CMK (cell line): ENCODE data around the gene TNFRSF1B.

Source experiments
- DNase-seq: peaks from one replicate; pipeline ENCODE4 v3.0.0-alpha.2; 2010; ENCODE audit warnings: low read depth

The TNFRSF1B gene

DNA sequence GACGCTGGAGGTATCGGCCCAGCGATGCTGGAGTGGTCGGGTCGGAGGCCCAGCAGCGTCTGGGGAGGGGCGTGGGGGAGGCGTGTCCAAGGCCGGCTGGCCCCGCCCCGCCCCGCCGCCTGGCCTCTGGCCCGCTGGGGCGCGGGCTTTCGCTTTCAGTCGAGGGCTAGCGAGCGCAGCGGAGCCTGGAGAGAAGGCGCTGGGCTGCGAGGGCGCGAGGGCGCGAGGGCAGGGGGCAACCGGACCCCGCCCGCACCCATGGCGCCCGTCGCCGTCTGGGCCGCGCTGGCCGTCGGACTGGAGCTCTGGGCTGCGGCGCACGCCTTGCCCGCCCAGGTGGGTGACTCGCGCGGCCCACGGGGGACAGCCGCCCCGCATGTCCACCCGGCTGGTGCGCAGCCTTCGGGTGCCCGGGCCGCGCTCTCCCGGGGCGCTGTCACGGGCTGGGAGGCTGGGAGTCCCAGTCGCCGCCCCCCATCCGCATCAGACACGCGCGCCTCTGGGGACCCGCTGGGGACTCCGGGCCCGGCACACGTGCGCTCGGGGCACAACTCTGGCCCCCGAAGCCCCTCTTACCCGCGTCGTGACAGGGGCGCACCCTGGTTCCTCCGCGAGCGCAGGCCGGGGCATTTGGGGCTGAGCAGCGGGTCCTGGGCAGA, at the start of gene TNFRSF1B:
TNFRSF1B (plus strand) TSS at position 158 of the 659 bp plus-strand sequence; CDS start at position 259, 101 bp downstream.
- no peak for DNase-seq

DNA sequence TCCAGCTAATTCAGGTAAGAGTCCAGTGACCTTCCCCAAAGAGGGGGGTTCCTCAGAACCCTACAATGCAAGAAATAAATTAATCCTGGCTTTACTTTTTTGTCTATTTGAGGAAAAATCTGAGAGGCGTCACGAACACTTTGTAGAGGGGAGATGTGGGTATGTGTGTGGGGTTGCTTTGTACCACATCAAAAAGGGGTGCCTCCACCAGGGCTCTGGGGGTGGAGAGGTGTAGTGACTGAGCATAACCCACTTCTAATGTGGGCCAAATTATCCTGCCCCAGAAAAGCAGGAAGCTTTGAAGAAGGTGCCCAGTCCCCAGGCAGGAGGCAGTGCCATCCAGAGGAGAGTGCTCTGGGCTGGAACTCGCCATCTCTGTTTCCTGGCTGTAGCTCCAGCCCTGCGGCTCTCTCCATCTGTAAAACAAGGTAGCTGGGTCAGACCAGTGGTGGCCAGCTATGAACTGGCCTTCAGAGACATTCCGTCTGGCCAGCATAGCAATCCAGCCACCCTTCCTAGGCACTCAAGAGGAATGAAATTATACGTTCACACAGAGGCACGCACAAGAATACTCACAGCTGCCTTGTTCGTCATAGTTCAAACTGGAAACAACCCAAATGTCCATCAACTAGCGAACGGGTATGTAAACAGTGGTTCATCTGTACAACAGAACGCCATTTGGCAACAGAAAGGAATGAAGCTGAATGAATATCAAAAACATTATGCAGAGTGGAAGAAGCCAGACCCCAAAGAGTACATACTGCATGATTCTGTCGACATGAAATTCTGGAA, 45.4 kb upstream of the TNFRSF1B start:
- DNase-seq = no peak

- no peak for DNase-seq
Observed at GRCh38 chr1:12123172-12123571, 43.6 kb upstream of the TNFRSF1B start.

- no peak for DNase-seq
Observed at GRCh38 chr1:12124693-12125421, 41.9 kb upstream of the TNFRSF1B start.

DNA sequence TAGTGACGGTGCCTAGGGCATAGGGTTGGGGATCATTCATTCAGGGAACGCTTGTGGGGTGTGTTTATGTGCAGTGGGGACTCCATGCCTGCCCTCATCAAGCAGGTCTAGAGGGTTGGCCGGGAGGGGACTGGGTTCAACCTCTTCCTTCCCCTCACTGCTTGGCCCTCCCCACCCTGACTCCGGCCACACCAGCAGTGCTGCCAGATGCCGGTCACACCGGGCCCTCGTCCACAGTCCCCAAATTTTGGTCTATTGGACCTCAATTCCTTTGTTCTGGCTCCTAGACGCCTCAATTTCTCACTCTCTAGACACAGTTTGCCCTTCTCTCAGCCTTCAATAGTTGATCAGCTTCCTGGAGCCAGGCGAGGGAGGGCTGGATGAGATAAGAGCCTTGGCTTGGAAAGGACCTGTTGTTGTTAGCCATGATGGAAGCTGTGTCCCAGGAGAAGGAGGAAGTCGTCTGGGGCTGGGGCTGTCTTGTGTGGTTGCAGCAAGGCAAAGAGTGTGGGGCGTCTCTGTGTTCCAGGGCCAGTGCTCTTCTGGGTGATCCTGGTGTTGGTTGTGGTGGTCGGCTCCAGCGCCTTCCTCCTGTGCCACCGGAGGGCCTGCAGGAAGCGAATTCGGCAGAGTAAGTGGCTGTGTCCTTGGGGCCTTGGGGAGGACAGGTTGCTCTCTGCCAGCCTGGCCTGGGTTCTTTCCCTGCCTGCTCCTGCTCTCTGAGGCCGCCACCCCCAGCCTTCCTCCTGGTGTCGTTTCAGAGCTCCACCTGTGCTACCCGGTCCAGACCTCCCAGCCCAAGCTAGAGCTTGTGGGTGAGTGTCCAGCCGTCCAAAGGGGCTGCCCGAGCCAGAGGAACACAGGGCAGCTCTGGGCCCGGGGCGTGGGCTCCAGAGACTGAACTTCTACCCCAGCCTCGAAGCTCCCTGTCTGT, 41.1 kb upstream of the TNFRSF1B start:
- DNase-seq = no peak

GRCh38 chr1:12126781-12127180, 40.0 kb upstream of the TNFRSF1B start:
- no peak for DNase-seq

DNA sequence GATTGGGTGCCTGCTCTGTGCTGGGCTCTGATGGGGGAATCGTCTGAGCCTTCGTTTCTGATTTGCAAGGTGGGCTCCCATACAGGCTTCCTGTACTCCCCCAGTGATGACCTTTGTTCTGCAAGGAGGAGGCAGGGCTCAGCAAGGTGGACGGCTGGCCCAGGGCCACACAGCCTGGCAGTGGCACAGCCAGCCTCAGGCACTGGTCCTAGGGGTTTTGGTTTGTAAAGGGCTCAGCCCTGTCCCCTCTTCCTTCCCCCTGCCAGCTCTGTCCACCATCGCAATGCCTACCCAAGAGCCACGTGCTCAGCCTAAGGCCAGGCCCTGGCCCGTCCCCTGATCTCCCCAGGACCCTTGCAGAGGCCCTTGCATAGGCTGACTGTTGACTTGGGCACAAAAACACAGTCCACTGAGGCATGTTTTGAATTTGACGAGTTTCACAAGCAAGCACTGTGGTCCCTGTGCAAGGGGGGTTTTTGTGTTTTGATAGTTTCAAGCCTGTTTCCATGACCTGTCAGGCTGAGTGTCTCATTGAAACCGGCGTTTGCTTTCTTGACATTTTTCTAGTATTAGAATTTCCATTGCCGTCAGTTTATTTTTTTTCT, 39.5 kb upstream of the TNFRSF1B start:
- DNase-seq = no peak

GRCh38 chr1:12128120-12128519, 38.7 kb upstream of the TNFRSF1B start:
- DNase-seq = no peak

DNA sequence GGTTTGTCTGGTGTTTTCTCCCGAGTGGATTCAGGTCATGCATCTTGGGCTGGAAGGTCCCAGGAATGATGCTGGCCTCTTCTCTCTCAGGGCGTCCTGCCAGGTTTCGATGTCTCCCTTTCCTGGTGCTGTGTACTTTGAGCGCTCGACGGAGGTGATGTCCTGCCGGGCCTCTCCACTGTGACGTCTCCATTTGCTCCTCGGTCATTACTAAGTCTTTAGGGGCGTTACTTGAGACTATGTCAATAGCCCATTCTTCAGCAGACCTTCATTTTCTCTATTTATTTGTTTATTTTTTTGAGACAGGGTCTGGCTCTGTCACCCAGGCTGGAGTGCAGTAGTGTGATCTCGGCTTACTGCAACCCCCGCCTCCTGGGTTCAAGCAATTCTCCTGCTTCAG, 37.2 kb upstream of the TNFRSF1B start:
- DNase-seq = no peak

GRCh38 chr1:12130466-12131130, 36.2 kb upstream of the TNFRSF1B start:
- no peak for DNase-seq

DNA sequence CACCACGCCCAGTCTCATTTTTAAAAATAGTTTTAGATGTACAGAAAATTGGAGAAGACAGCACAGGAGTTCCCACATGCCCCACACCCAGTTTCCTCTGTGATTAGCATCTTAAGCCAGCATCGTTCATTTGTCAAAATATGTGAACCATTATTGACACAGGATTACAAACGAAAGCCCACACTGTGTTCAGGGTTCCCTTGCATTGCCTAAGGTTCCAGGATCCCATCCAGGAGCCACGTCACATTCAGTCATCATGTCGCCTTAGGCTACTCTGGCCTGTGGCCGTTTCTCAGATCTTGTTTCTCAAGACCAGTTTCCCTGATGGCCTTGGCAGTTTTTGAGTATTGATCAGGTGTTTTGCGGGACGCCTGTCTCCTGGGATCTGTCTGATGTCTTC, 34.7 kb upstream of the TNFRSF1B start:
- no peak for DNase-seq

DNA sequence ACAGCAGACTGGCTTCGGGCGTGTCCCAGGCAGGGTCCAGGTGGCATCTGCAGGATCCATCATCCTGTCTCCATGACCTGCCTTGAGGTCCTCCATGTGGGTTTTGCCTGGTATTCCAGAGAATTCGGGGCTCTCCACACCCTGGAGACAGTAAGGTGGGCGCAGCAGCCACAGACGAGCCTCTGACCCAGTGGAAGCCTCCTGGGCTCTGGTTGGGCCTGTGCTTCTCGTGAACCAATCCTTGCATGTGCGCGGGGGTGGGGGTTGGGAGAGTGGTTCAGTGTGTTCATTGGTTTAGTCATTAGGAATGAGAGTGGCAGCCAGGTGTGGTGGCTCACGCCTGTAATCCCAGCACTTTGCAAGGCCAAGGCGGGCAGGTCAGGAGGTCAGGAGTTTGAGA, 32.1 kb upstream of the TNFRSF1B start:
- DNase-seq = no peak

GRCh38 chr1:12135612-12136011, 31.2 kb upstream of the TNFRSF1B start:
- no peak for DNase-seq

DNA sequence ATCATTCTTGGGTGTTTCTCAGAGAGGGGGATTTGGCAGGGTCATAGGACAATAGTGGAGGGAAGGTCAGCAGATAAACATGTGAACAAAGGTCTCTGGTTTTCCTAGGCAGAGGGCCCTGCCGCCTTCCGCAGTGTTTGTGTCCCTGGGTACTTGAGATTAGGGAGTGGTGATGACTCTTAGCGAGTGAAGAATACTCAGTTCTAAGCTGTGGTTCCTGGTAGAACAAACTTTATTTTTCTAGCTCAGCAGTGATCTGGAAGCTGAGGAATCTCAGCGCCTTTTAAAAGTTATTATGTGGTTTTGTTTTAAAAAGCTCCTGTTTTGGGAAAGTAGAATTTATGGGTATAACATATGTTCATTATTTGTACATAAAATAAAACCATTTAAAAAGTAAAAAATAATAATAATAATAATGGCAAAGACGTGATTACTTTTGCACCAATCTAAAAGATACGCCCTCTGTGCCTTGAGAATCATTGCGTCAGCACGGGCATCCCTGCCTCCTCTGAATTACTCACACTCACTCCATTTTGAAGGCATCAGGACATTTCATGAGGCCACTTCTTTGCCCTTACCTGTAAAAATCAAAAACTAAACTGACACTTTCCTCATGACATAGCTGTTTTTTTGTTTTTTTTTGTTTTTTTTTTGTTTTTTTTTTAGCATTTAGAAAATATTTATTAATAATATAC, 29.7 kb upstream of the TNFRSF1B start:
- DNase-seq = no peak

DNA sequence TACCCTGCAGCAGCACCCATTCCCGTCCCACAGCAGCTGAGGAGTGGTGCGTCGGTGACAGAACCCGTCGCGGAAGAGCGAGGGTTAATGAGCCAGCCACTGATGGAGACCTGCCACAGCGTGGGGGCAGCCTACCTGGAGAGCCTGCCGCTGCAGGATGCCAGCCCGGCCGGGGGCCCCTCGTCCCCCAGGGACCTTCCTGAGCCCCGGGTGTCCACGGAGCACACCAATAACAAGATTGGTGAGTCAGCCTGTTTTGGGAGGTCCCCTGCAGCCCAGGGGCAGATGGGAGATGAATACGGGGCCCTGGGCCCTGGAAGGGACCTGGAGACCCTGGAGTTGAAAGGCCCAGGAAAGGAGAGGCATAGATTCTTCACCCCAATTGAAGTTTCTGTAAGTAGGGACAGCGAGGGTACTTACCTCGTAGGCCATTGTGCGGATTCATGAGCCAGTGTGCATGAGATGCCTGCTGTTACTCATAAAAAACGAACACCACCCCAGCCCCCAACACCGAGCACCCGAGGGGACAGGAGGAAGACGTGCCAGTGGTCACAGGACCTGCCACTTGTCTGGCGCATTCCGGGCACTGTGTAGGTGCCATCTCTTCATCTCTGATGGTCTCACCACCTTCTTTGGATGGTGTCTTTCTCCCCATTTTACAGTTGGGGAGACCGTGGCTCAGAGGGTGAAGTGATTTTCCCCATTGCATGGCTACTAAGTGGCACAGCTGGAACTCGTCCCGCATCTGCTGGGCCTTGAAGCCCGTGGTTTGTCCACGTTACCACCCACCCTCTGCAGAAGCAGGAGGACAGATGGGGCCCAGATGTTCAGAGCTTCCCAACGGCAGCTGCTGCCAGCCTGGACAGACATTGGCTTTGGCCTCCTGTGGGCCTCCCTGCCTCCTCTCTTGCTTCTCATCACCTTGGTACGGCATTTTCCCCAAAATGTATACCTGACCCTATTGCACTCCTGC, 28.3 kb upstream of the TNFRSF1B start:
- DNase-seq = no peak

- no peak for DNase-seq
Observed at GRCh38 chr1:12140016-12140415, 26.8 kb upstream of the TNFRSF1B start.

DNA sequence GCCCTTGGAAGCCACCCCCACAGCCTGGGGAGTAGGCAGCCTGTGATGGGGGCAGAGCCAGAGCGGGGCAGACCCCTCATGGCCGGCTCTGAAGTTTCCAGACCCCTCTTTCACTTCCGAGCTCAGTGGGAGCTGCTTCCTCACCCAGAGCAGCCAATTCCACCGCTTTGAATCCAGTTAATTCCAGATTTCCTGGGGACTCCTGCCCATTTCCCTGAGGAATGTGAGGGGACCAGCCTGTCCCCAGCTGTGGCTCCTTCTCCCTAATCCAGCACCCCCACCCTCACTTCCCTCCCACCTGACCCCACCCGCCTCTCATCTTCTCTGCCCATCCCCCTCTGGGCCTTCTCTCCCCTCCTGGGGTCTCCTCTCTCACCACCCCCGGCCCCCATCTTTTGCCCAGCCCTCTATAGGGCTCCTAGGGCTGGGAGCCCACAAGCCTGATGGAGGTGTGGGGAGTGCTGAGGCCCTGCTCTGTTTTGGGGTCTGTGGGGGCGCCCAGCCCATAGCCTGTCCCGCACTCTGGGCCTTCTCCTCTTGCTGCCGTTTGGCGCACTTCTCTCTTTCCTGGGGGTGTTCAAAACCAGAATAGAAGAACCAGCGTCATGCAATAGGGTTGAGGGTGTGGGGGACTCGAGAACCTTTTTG, 26.2 kb upstream of the TNFRSF1B start:
- no peak for DNase-seq

DNA sequence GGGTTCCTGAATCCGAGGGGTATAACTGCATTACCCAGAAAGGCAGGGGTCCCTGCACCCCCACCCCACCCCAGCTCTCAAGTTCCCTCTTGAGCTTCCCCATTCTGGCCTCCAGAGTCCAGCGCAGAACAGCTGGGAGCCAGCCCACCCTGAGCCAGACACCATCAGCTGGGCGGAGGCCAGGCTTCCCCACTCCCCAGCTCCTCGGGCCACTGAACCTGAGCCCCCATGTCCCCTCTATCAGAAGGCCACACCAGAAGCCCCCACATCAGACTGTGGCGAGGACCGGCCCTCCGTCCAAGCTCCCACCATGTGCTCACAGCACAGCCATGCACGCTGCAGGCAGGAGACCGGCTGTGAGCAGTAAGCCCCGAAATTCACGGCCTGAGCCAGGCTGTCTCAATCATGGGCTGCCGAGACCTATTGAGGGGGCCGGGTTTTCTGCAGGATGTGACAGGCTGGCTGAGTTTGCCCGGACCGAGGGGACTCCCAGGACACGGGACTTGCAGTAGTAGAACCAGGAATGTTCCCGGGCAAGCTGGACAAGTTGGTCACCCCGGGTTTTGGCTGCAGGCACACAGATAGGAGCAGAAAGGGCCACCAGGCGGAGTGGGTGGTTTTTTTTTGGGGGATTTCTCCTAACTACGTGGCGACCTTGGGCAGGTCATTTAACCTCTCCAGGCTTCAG, 25.5 kb upstream of the TNFRSF1B start:
- no peak for DNase-seq
